Measurements from ENCODE around the gene SPATS2L. TPM values are rescaled to one million over a fixed set of nuclear protein-coding genes. Genes with fewer than 3 reads are reported as not detected.

The SPATS2L gene
- total and polyA plus RNA-seq, 2 donors (not counting 1 experiment from before 2014, with no cell fraction given): 0.27 to 0.44 TPM

- H3K4me1 Mint-ChIP-seq: no peaks in the 10 kb centered on the region
- DNase-seq (no peak), ATAC-seq (ENCODE audit: low read depth) (no peak)
- H3K9ac ChIP-seq (ENCODE audit: low read length): no peak overlapping the region
- H3K9me3 ChIP-seq (ENCODE audit: control extremely low read depth in 1 of 3, control insufficient read depth in 2 of 3, insufficient read depth in 1 of 3, low read length in 2 of 3): no peaks in the 10 kb centered on the region
- H3K27me3 Mint-ChIP-seq: peaks cover 23% of the 10 kb centered on the region
- no peak overlapping the region for H2AFZ ChIP-seq (ENCODE audit: insufficient read depth, low read depth, low read length, poor library complexity, severe bottlenecking)
- no peak overlapping the region for H3K4me3 ChIP-seq (ENCODE audit: control extremely low read depth in 1 of 5, extremely low read depth in 1 of 5, insufficient read depth in 1 of 5, low read depth in 2 of 5, low read length in 4 of 5)
- H3K4me2 ChIP-seq (replicated peaks; ENCODE audit: low read depth, low read length, poor library complexity, severe bottlenecking): no peak overlapping the region
- no peak overlapping the region for H3K4me3 Mint-ChIP-seq
- no CpG with 5 or more reads among the region's 6 CpGs for WGBS (ENCODE audit: insufficient coverage)
- intact Hi-C loops (cut with micrococcal nuclease): no loop called here
- H3K27ac Mint-ChIP-seq: no peak overlapping the region
- peaks cover 0 to 4% (median 0%) of the 10 kb centered on the region in 4 experiments for H3K27me3 ChIP-seq (replicated peaks in 1 of 4; ENCODE audit: control extremely low read depth in 1 of 4, control insufficient read depth in 3 of 4, insufficient read depth in 4 of 4, low read length in 3 of 4)
- no peaks in the 10 kb centered on the region for H3K36me3 ChIP-seq (replicated peaks in 1 of 2; ENCODE audit: control extremely low read depth in 1 of 2, control insufficient read depth in 1 of 2, extremely low read depth in 1 of 2, insufficient read depth in 2 of 2, low read length in 1 of 2)
- H4K20me1 ChIP-seq (ENCODE audit: control insufficient read depth, insufficient read depth, low read length, poor library complexity, severe bottlenecking): no peaks in the 10 kb centered on the region
- CTCF ChIA-PET: no interaction called here
- POLR2A ChIA-PET: no interaction called here
- no peaks in the 10 kb centered on the region for H3K79me2 ChIP-seq (ENCODE audit: control insufficient read depth, insufficient read depth, low read length)
- no peak overlapping the region for H3K27ac ChIP-seq (ENCODE audit: low read length in 2 of 2)
- no peaks in the 10 kb centered on the region for H3K4me1 ChIP-seq (ENCODE audit: control insufficient read depth in 2 of 2, insufficient read depth in 2 of 2, low read length in 2 of 2)
- H3K9me3 Mint-ChIP-seq (ENCODE audit: insufficient read depth): no peaks in the 10 kb centered on the region
- TF ChIP-seq CTCF (IDR thresholded peaks at IDR 0.05): no peak
These were observed 34.2 kb downstream of the SPATS2L start for GRCh38 chr2:200340508-200341224.

- H3K9me3 Mint-ChIP-seq (ENCODE audit: insufficient read depth): no peaks in the 10 kb centered on the region
- H4K20me1 ChIP-seq (ENCODE audit: control insufficient read depth, insufficient read depth, low read length, poor library complexity, severe bottlenecking): no peaks in the 10 kb centered on the region
- WGBS (ENCODE audit: insufficient coverage): 100% methylated on average over 1 of the region's 1 CpG
- no peaks in the 10 kb centered on the region for H3K79me2 ChIP-seq (ENCODE audit: control insufficient read depth, insufficient read depth, low read length)
- no peaks in the 10 kb centered on the region for H3K9me3 ChIP-seq (ENCODE audit: control extremely low read depth in 1 of 3, control insufficient read depth in 2 of 3, insufficient read depth in 1 of 3, low read length in 2 of 3)
- peaks cover 23% of the 10 kb centered on the region for H3K27me3 Mint-ChIP-seq
- no peaks in the 10 kb centered on the region for H3K36me3 ChIP-seq (replicated peaks in 1 of 2; ENCODE audit: control extremely low read depth in 1 of 2, control insufficient read depth in 1 of 2, extremely low read depth in 1 of 2, insufficient read depth in 2 of 2, low read length in 1 of 2)
- H3K4me1 ChIP-seq (ENCODE audit: control insufficient read depth in 2 of 2, insufficient read depth in 2 of 2, low read length in 2 of 2): no peaks in the 10 kb centered on the region
- H3K4me1 Mint-ChIP-seq: no peaks in the 10 kb centered on the region
- DNase-seq (no peak), ATAC-seq (ENCODE audit: low read depth) (no peak)
- no peak overlapping the region for H3K4me3 ChIP-seq (ENCODE audit: control extremely low read depth in 1 of 5, extremely low read depth in 1 of 5, insufficient read depth in 1 of 5, low read depth in 2 of 5, low read length in 4 of 5)
- H3K27me3 ChIP-seq (replicated peaks in 1 of 4; ENCODE audit: control extremely low read depth in 1 of 4, control insufficient read depth in 3 of 4, insufficient read depth in 4 of 4, low read length in 3 of 4): peaks cover 0 to 4% (median 0%) of the 10 kb centered on the region in 4 experiments
- no peak overlapping the region for H3K27ac Mint-ChIP-seq
- no peak overlapping the region for H3K9ac ChIP-seq (ENCODE audit: low read length)
- H3K4me3 Mint-ChIP-seq: no peak overlapping the region
- H2AFZ ChIP-seq (ENCODE audit: insufficient read depth, low read depth, low read length, poor library complexity, severe bottlenecking): no peak overlapping the region
- intact Hi-C loops (cut with micrococcal nuclease): no loop called here
- no peak overlapping the region for H3K4me2 ChIP-seq (replicated peaks; ENCODE audit: low read depth, low read length, poor library complexity, severe bottlenecking)
- ChIA-PET POLR2A (no interaction called here), CTCF (no interaction called here)
- TF ChIP-seq CTCF (IDR thresholded peaks at IDR 0.05) (no peak), EZH2 (IDR thresholded peaks at IDR 0.05; ENCODE audit: borderline replicate concordance, insufficient read depth, low read depth, low read length, poor library complexity, severe bottlenecking) (no peak)
- no peak overlapping the region for H3K27ac ChIP-seq (ENCODE audit: low read length in 2 of 2)
These were observed 34.9 kb downstream of the SPATS2L start for GRCh38 chr2:200341376-200341775.
